OCI-LY7 (cell line): ENCODE data around the gene PCBP3. TPM values are rescaled to one million over a fixed set of nuclear protein-coding genes. Genes with fewer than 3 reads are reported as not detected.

ENCODE experiments used
- BruUV-seq: library from RNA; stranded (reverse); fragments of 400-500 nt; replicated peaks from 2 replicates; lab custom pipeline; 2021; lab: Mats Ljungman, UMichigan
- CTCF ChIA-PET: fragments of 300-600 bp; sonication (Branson Sonifier 250); formaldehyde crosslinking; loops from one replicate; lab custom pipeline; 2022; ENCODE audit warnings: antibody characterized with exemption; ENCODE audit not compliant: unreplicated experiment; lab: Charles Lee
- POLR2A ChIA-PET: fragments of 300-600 bp; sonication (Branson Sonifier 250); formaldehyde crosslinking; loops from one replicate; lab custom pipeline; 2022; ENCODE audit warnings: antibody characterized with exemption; lab: Charles Lee
- DNase-seq: peaks from one replicate; pipeline ENCODE4 v3.0.0-alpha.2; 2015; ENCODE audit warnings: low spot score
- H2AFZ ChIP-seq: fragments of 200-600 bp; sonication (generic), shearing (Covaris generic); 2 replicates; pipeline ENCODE4 v1.6.1; 2014; ENCODE audit warnings: mild to moderate bottlenecking, antibody characterized with exemption, low read length, moderate library complexity
- H3K27ac ChIP-seq: fragments of 200-600 bp; sonication (generic); 2 replicates; pipeline ENCODE4 v1.5.1; 2014; ENCODE audit warnings: mixed run types, low read depth, mild to moderate bottlenecking, moderate library complexity, low read length, inconsistent platforms; ENCODE audit not compliant: poor library complexity, severe bottlenecking
- H3K36me3 ChIP-seq: fragments of 200-600 bp; sonication (generic); 2 replicates; pipeline ENCODE4 v1.6.1; 2014; ENCODE audit warnings: mild to moderate bottlenecking, antibody characterized with exemption, low read length, moderate library complexity, mixed read lengths; ENCODE audit not compliant: insufficient read depth
- H3K4me1 ChIP-seq: fragments of 200-600 bp; sonication (generic); 2 replicates; pipeline ENCODE4 v1.5.1; 2014; ENCODE audit warnings: mild to moderate bottlenecking, low read length; ENCODE audit not compliant: insufficient read depth, poor library complexity, severe bottlenecking
- H3K4me2 ChIP-seq: fragments of 200-600 bp; sonication (generic); 2 replicates; pipeline ENCODE4 v1.6.1; 2014; ENCODE audit warnings: mild to moderate bottlenecking, low read length
- H3K4me3 ChIP-seq: fragments of 200-600 bp; sonication (generic); 2 replicates; pipeline ENCODE4 v1.5.1; 2014; ENCODE audit warnings: mild to moderate bottlenecking, low read depth, low read length; ENCODE audit not compliant: poor library complexity, severe bottlenecking
- H3K79me2 ChIP-seq: fragments of 200-600 bp; sonication (generic); 2 replicates; pipeline ENCODE4 v1.6.1; 2016; ENCODE audit warnings: low read depth, mild to moderate bottlenecking, low read length, moderate library complexity, mixed read lengths; ENCODE audit not compliant: insufficient read depth
- H3K9me2 ChIP-seq: fragments of 200-600 bp; sonication (generic); 2 replicates; pipeline ENCODE4 v1.6.1; 2016; ENCODE audit warnings: mild to moderate bottlenecking, low read length, mixed read lengths; ENCODE audit not compliant: insufficient read depth
- H3K9me3 ChIP-seq: fragments of 200-600 bp; sonication (generic); 2 replicates; pipeline ENCODE4 v1.6.1; 2014; ENCODE audit warnings: mild to moderate bottlenecking, mixed run types, low read length, mixed read lengths
- H4K20me1 ChIP-seq: fragments of 200-600 bp; sonication (generic); 2 replicates; pipeline ENCODE4 v1.6.1; 2014; ENCODE audit warnings: mild to moderate bottlenecking, antibody characterized with exemption, low read length, moderate library complexity, mixed read lengths; ENCODE audit not compliant: insufficient read depth
- CTCF ChIP-seq: fragments of 200-600 bp; sonication (generic); conservative IDR thresholded peaks from 2 replicates; pipeline ENCODE4 v1.5.1; 2014; ENCODE audit warnings: mild to moderate bottlenecking, antibody characterized with exemption, low read length, moderate library complexity, mixed read lengths
- EZH2phosphoT487 ChIP-seq: fragments of 200-600 bp; sonication (generic); IDR thresholded peaks from 2 replicates; pipeline ENCODE4 v1.6.1; 2018; ENCODE audit warnings: low read depth, borderline replicate concordance, mild to moderate bottlenecking, mixed run types, antibody characterized with exemption, low read length, moderate library complexity, mixed read lengths
- intact Hi-C: fragments of 100-400 bp; cut with micrococcal nuclease; formaldehyde crosslinking; loops from one replicate; pipeline ENCODE4 v1.10.0; 2022; ENCODE audit not compliant: unreplicated experiment
- total RNA-seq, 2 experiments: library from RNA; depleted of rRNA in 1 of 2; stranded (reverse); fragments of >200 nt in 1 of 2; shearing (Covaris generic) in 1 of 2; gene quantifications; 2 replicates each; pipeline ENCODE4 v1.2.3, GENCODE V29; 2014 to 2022

PCBP3 gene
- total RNA-seq, 2 experiments from 2014 or later, result 0.61 TPM; not detected in 1

GRCh38 chr21:45949928-45950739, 306.6 kb downstream of the PCBP3 start:
- TF ChIP-seq CTCF (no peak), EZH2phosphoT487 (no peak)
- Histone ChIP-seq H3K36me3 (no peaks in the 10 kb centered on the region), H3K79me2 (no peaks in the 10 kb centered on the region), H2AFZ (no peak overlapping the region), H3K4me2 (no peak overlapping the region), H3K4me1 (no peaks in the 10 kb centered on the region), H3K9me2 (no peaks in the 10 kb centered on the region), H3K4me3 (no peak overlapping the region), H4K20me1 (no peaks in the 10 kb centered on the region), H3K9me3 (no peaks in the 10 kb centered on the region), H3K27ac (no peak overlapping the region)
- CTCF ChIA-PET, result no interaction called here
- DNase-seq, result no peak
- no TSS peak for BruUV-seq
- intact Hi-C loops, result no loop called here
- POLR2A ChIA-PET, result no interaction called here

GRCh38 chr21:45950740-45951515, 307.4 kb downstream of the PCBP3 start:
- BruUV-seq, result no TSS peak
- TF ChIP-seq EZH2phosphoT487 (no peak), CTCF (no peak)
- Histone ChIP-seq H3K27ac (no peak overlapping the region), H3K4me2 (no peak overlapping the region), H4K20me1 (no peaks in the 10 kb centered on the region), H3K4me1 (no peaks in the 10 kb centered on the region), H3K4me3 (no peak overlapping the region), H3K36me3 (no peaks in the 10 kb centered on the region), H2AFZ (no peak overlapping the region), H3K79me2 (no peaks in the 10 kb centered on the region), H3K9me2 (no peaks in the 10 kb centered on the region), H3K9me3 (no peaks in the 10 kb centered on the region)
- intact Hi-C loops, result no loop called here
- CTCF ChIA-PET, result no interaction called here
- no peak for DNase-seq
- POLR2A ChIA-PET, result no interaction called here
